HG03108 (cell line): ENCODE results near the gene CSNK1A1.
"Not testable (repeated sequence)": the region's sequence is repeated elsewhere in the genome, so short reads cannot be mapped to it uniquely, and the experiment has no call there.

Source experiments
- ATAC-seq: cut with Tn5 transposase; IDR thresholded peaks from one replicate; pipeline ENCODE4 v1.9.1; 2021; ENCODE audit warnings: moderate library complexity; ENCODE audit not compliant: unreplicated experiment

The CSNK1A1 gene

DNA sequence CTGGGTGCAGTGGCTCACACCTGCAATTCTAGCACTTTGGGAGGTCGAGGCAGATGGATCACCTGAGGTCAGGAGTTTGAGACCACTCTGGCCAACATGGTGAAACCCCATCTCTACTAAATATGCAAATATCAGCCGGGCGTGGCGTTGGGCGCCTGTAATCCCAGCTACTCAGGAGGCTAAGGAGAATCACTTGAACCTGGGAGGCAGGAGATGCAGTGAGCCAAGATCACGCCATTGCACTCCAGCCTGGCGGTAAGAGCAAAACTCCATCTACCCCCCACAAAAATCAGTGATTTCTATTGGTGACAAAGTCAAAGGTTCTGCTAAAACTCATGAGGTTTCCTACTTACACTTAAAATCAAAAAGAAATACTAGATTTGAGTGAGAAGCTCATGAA is 18.8 kb downstream of the CSNK1A1 start:
- ATAC-seq: no peak

DNA sequence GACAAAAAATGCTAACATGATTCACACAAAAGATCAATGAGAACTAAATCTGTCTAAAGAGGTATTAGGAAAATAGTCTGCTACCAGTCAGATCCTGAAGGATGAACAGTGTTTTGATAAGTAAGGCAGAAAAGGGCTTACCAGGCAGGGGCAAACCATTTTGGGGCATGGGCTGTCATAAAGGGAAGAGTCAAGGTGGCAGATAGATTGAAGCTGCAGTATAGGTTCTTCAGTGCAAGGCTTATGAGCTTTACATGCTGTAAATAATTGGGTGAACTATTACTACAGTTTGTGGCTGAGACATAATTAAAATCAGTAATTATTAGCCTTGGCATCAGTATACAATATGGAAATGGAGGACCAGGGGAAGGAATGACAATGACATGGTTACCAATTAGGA is 21.8 kb downstream of the CSNK1A1 start:
- ATAC-seq: no peak

DNA sequence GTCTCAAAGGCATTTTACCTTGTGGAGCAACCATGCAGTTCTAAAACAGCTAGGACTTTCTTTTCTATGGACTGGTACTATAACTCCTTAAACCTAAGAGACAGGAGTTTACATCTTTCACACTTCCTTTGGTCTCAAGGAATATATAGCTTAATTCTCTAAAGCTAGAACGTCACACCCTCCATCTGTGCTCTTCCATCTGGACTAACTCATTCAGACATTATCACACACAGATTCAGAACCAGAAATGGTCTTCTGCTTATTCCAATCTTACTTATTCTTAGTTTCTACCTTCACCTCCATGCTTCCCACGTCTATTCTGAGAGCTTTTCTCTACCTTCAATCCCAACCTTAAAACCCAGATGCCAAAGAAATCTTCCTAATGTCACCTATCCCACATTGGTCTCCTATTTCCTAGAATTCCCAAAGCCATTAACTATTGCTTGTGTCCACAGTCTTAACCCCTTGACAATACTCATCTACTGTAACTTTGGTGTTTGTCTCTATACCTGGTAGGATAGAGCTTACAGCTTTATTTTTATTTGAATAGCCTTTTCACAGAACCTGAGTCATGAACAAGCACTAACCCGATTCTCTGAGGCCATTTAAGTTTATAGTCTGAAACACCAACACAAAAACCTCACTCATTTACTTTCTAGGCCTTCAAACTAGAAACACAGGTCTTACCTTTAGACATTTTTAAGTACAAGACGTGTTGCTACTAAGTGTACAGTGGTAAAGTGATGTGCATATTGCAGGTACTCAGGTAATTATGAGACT is 22.8 kb downstream of the CSNK1A1 start:
- no peak for ATAC-seq

DNA sequence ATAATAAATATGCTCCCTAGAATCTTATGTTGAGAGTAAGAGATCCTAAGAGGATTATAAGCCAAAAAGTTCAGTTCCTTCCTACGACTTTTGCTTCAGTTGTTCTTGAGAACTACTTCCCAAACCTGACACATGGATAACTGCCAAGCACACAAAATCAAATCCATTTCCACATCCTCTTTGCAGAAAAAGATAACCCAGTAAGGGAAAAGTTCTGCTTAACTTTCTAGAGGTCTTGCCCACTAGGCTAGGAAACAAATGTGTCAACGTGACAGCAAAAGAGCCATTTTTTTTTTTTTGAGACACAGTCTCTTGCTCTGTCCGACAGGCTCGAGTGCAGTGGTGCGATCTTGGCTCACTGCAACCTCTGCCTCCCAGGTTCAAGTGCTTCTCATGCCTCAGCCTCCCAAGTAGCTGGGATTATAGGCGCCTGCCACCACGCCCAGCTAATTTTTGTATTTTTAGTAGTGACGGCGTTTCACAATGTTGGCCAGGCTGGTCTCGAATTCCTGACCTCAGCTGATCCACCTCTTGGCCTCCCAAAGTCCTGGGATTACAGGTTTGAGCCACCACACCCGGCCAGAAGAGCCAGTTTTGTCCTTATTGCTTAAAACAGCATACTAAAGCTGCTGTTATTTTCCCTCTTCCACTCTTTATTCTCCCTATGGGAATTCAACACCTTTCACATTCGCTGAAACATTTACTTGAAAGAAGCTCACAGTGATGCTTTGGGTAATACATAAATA is 24.2 kb downstream of the CSNK1A1 start:
- no peak for ATAC-seq

DNA sequence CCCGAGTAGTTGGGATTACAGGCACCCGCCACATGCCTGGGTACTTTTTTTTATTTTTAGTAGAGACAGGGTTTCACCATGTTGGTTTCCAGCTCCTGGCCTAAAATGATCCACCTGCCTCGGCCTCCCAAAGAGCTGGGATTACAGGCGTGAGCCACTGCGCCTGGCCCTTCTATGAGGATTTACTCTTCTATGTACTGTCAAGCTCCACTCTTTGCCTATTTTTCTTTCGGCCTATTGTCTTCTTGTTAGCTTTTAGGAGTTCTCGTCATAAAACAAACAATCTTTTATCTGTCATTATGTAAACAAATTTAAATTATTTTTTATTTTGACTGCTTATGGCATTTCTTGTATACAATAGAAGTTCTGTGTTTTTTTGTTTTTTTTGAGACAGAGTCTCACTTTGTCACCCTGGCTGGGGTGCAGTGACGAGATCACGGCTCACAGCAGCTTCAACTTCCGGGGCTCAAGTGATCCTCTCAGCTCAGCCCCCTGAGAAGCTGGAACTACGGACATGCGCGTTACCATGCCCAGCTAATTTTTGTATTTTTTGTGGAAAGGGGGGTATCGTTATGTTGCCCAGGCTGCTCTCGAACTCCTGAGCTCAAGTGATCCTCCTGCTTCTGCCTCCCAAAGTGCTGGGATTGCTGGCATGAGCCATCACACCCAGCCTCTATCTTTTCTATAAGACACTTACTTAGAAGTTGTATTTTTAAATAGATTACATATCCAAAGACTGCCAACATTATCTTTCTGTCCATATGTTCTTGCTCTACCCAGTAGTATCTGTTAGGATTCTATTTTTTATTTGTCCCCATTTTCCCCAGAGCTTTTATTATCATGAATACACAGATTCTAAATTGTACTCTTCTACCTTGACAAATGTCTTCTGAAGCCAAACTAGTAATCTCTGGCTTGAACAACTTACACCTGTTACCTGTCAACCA is 29.2 kb downstream of the CSNK1A1 start:
- ATAC-seq: no peak

DNA sequence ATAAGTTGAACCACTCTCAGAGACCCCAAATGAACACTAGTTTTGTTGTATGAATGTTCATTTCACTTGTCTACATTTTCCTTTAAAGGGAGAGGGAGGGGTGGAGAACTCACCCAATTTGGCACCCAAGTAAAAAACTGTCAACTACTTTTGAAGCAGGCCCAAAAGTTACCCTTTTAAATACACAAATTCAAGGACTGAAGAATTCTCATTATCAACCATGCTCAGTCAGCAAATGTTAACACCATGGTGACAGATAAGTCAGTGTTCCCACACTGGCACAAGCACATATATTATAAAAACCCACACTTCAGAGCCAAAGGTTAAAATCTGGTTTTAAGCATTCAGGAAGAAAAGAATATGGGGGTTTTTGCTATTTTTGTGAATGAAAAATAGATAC is 31.6 kb downstream of the CSNK1A1 start:
- no peak for ATAC-seq

DNA sequence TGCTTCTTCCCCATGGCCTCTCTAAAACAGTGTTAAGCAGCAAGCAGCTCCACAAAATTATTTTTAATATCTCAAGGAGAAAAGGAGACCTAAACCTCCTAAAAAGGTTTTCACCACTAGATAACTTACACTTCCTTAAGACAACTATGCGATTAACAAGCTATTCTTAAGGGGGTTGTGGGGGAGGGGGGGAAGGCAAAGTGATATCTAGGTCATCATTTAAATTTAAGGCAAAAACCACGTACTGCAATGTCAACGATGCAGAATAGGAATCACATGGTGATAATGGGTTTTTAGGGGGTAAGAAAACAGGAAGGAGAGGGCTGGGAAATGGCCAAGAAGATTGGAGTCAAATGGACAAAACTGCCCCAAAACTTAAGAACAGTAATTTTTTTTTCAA is 32.6 kb downstream of the CSNK1A1 start:
- no peak for ATAC-seq

DNA sequence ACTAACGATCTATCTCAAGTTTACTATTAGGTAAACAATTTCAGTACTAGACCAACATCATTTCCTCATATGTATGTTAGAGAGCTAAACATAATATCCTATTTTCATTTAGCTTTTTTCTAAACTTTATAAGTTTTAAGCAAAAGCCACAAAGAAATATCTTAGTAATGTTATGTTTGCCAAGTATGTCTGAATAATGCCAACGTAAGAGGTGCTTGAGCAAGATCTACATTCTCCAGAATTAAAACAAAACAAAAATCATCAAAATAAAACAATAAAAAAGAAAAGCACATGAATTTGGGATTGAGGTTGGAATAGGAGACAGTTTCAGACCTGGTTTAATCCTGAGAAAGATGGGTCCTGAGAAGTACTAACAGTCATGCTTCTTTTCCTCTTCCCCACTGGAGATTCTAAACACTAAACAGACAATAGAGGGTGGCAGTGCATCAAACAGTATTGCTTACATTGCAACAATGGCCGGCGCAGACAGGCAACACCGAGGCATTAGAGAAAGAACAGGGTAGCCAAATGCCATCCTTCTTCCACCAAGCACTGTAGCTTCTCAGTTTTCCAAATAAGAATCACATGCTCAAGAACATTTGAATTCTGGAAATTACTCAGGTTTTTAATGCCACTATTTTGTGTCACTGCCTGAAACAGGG is 33.6 kb downstream of the CSNK1A1 start:
- ATAC-seq: no peak

DNA sequence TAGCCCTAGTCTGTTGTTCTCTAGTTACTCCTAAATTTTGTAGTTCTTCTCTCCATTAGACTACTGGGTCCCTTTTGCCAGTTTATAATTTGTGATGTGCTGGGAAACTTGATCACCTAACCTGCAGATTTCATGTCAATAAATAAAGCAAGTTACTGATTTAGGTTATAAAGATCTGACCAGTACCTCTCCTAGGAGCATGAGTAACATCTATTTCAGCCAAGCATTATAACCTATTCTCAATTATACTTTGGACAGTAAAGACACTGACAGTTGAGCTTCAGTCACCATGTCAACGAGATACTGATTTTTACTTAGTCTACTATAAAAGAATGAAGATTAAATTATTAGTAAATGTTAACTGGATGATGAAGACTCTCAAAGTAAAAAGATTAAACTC is 36.7 kb downstream of the CSNK1A1 start:
- no peak for ATAC-seq

DNA sequence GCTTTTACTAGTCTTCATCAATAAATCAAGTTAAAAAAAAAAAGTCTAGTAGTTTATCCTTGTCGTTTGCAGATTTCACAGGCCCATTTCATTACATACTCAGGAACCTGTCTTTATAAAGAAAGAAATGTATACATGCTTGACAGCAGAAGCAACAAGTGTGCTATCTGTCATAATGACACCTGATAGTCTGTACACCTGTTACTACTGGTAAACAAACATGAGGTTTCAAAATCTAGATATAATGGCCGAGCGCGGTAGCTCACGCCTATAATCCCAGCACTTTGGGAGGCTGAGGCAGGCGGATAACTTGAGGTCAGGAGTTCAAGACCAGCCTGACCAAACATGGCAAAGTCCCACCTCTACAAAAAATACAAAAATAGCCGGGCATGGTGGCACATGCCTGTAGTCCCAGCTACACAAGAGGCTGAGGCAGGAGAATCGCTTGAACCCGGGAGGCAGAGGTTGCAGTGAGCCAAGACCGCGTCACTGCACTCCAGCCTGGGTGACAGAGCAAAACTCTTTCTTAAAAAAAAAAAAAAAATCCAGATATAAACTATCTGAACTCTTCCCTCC is 37.8 kb downstream of the CSNK1A1 start:
- not testable (repeated sequence) for ATAC-seq

DNA sequence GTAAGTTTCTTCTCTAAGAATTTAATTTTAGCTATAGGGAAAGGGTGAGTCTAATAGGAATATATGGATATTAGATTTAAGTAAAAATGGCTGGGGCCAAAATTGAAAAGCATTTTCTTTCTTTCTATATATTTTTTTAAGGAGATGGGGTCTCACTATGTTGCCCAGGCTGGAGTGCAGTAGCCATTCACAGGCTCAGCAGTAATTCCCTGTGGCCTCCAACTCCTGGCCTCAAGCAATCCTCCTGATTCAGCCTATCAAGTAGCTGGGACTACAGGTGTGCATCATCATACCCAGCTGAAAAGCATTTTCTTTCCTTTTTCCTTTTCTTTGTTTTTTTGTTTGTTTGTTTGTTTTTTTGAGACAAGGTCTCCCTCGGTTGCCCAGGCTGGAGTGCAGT is 41.1 kb downstream of the CSNK1A1 start:
- no peak for ATAC-seq

DNA sequence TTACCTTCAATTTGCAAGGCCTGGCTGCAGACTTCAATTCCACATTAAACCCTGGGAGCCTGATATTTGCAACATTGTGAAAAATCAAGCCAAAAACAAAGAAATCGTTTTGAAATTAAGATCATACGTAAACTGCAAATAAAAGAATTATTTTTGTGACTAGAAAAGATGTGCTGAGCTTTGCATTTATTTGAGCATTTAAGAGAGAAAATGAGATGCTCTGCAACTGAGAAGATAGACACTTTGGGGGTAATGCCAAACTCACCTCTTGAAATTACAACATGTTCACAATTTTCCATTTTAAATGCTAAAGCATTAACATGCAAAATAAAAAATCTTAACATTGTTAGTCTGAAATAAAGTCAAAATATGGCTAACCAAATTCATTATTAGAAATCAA is 46.6 kb downstream of the CSNK1A1 start:
- ATAC-seq: no peak

DNA sequence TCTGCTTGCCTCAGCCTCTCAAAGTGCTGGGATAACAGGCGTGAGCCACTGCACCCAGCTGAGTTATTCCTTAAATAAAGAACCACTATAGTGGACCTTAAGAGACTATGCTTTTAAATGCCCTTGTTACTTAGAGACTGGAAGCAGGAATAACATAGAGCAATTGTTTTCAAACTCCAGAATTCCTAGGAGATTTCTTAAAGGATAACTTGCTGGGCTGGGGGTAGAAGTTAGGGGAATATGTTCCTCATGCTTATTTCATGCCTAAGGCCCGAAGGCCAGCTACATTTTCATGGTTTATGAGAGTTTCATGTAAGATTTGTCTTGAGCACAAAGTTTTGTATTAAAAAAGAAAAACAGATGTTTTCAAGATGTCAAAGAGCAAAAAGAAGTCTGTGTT is 48.2 kb downstream of the CSNK1A1 start:
- ATAC-seq: no peak

DNA sequence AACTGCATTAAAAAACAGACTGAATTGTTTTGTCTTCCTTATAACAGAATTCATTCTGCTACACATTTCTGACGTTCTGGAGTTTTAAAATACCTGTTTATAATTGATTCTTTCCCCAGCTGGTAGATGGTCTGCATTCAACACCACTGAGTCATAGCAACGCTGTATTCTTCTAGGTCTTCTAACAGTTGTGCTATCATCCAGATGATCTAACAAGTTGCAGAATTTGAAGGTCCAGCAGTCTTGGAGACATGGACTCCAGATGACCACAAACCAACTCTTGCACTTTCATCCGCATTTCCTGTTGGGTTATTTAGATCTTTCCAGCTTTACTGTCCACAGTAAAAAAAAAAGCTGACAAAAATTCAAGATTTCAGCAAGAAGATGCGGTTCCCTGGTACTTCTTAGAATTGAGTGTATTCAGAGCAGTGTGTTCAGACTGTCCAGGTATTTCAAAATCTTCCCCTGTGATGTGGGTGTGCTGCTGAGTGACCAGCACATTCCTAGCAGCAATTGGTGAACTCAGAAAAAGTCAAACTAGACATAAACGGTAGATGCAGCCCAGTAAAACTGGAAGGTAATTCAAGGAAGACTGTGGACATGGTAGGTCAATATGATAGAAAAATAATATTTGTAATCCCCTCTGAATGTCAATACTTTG is 50.2 kb downstream of the CSNK1A1 start:
- no peak for ATAC-seq

DNA sequence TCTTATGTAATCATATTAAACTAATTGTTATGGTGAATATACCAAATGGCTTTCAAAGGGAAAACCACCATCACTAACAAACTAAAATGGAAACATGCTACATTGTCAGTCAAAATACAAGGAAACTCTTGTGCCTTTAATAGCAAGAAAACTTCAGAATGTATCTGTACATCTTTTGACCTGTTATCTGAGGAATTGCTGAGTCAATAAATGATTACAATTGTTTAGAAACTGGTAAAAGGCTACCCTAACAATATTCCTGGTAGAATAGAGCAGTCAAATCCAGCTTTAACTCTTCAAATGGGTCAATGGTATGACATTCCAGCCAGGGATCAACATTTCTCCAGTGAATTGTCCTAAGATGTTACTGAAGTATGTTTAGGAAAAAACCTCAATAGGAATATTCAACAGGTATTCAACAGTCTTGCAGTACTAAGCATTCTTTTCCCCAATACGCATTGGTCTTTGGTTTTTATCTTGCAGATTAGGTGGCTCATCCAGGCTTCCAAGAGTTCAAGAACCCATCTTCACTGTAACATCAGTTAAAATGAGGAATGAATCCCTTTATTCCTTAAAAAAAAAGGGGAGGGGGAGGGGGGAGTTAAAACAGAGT is 52.4 kb downstream of the CSNK1A1 start:
- no peak for ATAC-seq

DNA sequence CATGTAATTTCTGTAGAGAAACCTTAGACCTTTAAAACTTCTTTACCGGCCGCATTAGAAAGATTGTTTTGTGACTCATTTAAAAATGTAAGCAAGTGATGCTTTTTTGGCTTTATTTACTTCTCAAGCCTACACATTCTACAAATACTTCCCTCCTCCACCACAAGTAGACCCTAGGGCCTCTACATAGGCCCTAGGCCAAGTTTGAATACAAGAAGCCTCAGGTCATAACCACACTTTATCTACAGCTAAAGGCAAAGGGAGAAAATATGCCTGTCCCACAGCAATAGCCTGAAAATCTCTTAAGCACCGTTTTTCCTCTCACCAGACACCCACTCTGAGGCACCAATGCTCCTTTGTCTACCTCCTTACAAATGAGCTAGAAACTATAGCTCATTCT is 53.9 kb downstream of the CSNK1A1 start:
- ATAC-seq: no peak

DNA sequence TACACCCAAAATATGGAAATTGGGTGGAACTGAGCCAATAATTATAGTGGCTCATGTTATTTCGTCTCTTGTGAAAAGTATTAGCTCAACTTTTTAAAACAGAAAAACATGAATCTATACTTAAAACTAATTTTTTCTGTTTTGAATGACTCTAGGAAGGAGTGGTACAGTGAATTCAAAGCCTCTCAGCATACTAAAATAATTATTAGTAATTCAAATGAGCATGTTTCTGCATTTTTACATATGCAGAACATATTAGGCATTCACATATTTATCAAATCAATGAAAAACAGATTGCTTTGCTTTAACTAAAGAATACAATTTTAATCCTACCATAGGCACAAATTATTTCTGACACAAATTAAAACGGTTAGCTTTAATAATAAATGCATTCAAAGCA is 54.3 kb downstream of the CSNK1A1 start:
- ATAC-seq: no peak

DNA sequence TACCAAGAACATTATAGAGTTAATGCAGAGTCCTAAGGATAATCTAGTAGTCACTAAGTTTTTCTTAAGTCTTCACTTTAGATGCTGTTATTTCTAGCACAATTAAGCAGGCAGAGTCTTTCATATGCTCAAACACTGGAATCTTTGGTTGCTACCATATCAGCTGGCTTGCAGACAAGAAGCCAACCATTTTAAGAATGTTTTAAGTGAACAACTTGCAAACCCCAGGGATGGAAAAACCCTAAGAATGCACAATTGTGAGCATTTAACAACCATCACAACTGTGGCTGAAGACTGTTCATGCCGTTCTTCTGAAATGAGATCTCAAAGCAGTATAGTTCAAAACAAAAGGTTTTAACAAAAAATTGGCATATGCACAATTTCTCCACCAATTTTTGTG is 55.1 kb downstream of the CSNK1A1 start:
- ATAC-seq: no peak

DNA sequence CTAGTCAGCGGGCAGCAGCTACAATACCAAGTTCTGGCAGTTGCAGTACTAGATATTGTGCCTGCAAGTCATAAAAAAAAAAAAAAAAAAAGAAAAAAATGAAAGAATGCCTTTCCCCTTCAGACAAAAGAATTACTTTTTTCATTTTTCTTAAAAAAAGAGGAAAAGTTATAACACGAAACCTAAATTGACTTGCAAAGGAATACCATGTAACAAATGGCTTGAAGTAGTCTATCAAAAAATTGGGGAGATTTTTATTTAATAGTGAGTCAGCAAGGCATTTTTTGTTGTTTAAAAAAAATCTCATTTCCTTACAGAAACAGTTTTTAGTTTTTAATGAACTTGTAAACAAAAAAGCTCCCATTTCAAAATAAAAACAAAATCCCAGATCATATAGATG is 55.6 kb downstream of the CSNK1A1 start:
- no peak for ATAC-seq

DNA sequence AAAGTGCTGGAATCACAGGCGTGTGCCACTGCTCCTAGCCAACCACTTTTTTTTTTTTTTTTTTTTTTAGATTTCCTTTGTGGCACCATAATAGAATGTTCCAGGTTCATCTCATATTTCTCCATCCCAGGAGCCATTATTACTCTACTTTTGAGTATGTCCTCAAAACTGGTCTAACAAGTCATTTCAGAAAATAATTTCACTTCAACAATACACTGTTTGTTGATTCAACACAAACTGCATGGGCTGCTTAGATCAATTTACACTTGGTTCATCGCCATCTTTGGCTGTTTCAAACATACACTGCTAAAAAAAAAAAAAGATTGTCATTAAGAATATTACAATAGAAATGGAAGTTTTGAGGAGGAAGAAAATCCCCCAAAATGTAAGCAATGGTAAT is 57.9 kb downstream of the CSNK1A1 start:
- ATAC-seq: no peak
